WTC11 (cell line): ENCODE measurements around the gene ZNF521. TPM values are rescaled to one million over a fixed set of nuclear protein-coding genes. Genes with fewer than 3 reads are reported as not detected.

Experiments used
- ATAC-seq: fragments of 200-7000 bp; cut with Tn5 transposase; 2 replicates; pipeline ENCODE4 v1.10.0; 2021; ENCODE audit warnings: mild to moderate bottlenecking, moderate library complexity
- CTCF ChIA-PET: fragments of 300-600 bp; sonication (Branson Sonifier 250); formaldehyde crosslinking; loops from one replicate; lab custom pipeline; 2021; ENCODE audit warnings: antibody characterized with exemption; lab: Charles Lee
- POLR2A ChIA-PET: fragments of 350-600 bp; sonication (Branson Sonifier 250); formaldehyde crosslinking; loops from one replicate; lab custom pipeline; 2021; ENCODE audit warnings: antibody characterized with exemption; lab: Charles Lee
- DNase-seq: peaks from one replicate; pipeline ENCODE4 v3.0.0; 2021; ENCODE audit warnings: low spot score
- H3K27ac Mint-ChIP-seq: 2 replicates; pipeline ENCODE4 v1.8.0; 2021; ENCODE audit warnings: mixed read lengths
- H3K27me3 Mint-ChIP-seq: 2 replicates; pipeline ENCODE4 v1.8.0; 2021; ENCODE audit warnings: low read depth, mild to moderate bottlenecking, moderate library complexity, mixed read lengths
- H3K36me3 Mint-ChIP-seq: 2 replicates; pipeline ENCODE4 v1.8.0; 2021; ENCODE audit warnings: mixed read lengths
- H3K4me1 Mint-ChIP-seq: 2 replicates; pipeline ENCODE4 v1.8.0; 2022; ENCODE audit warnings: mixed read lengths
- H3K4me3 Mint-ChIP-seq: 2 replicates; pipeline ENCODE4 v1.8.0; 2021; ENCODE audit warnings: mild to moderate bottlenecking, moderate library complexity, mixed read lengths
- H3K9me3 Mint-ChIP-seq: 2 replicates; pipeline ENCODE4 v1.8.0; 2021; ENCODE audit warnings: mixed read lengths
- CREM ChIP-seq: sonication (generic); formaldehyde crosslinking; IDR thresholded peaks from 2 replicates; pipeline ENCODE4 v1.8.1; 2022; ENCODE audit warnings: mild to moderate bottlenecking, missing genetic modification reagents, moderate library complexity
- FOXJ3 ChIP-seq: sonication (generic); formaldehyde crosslinking; IDR thresholded peaks from 2 replicates; pipeline ENCODE4 v1.9.0; 2021; ENCODE audit warnings: missing genetic modification reagents, mild to moderate bottlenecking, borderline replicate concordance
- NFATC4 ChIP-seq: fragments of 250-450 bp; sonication (Bioruptor Pico); IDR thresholded peaks from 2 replicates; pipeline ENCODE4 v1.9.0; 2021; ENCODE audit warnings: mild to moderate bottlenecking
- OVOL2 ChIP-seq: fragments of 250-450 bp; sonication (Bioruptor Pico); IDR thresholded peaks from 2 replicates; pipeline ENCODE4 v1.9.0; 2021; ENCODE audit warnings: mild to moderate bottlenecking, borderline replicate concordance
- PRRX2 ChIP-seq: fragments of 250-450 bp; sonication (Bioruptor Pico); IDR thresholded peaks from 2 replicates; pipeline ENCODE4 v1.8.0; 2021; ENCODE audit warnings: mild to moderate bottlenecking
- TCF7 ChIP-seq: sonication (generic); formaldehyde crosslinking; IDR thresholded peaks from 2 replicates; pipeline ENCODE4 v1.8.0; 2022; ENCODE audit warnings: mild to moderate bottlenecking, low read depth, missing genetic modification reagents, moderate library complexity
- ZBTB21 ChIP-seq: sonication (generic); formaldehyde crosslinking; IDR thresholded peaks from 2 replicates; pipeline ENCODE4 v1.8.1; 2023; ENCODE audit warnings: mild to moderate bottlenecking, missing genetic modification reagents, borderline replicate concordance
- ZNF263 ChIP-seq: sonication (generic); formaldehyde crosslinking; IDR thresholded peaks from 2 replicates; pipeline ENCODE4 v1.8.1; 2022; ENCODE audit warnings: low read depth, mild to moderate bottlenecking, moderate library complexity, missing genetic modification reagents
- ZNF317 ChIP-seq: sonication (generic); formaldehyde crosslinking; IDR thresholded peaks from 2 replicates; pipeline ENCODE4 v1.8.1; 2023; ENCODE audit warnings: low read depth, mild to moderate bottlenecking, moderate library complexity, missing genetic modification reagents, borderline replicate concordance
- ZNF416 ChIP-seq: fragments of 250-450 bp; sonication (Bioruptor Pico); IDR thresholded peaks from 2 replicates; pipeline ENCODE4 v1.9.0; 2021; ENCODE audit warnings: mild to moderate bottlenecking, inconsistent platforms
- ZNF423 ChIP-seq: fragments of 250-450 bp; sonication (Bioruptor Pico); IDR thresholded peaks from 2 replicates; pipeline ENCODE4 v2.1.2; 2022; ENCODE audit warnings: mild to moderate bottlenecking, moderate library complexity
- total RNA-seq: library from RNA; stranded (reverse); gene quantifications from 3 replicates; pipeline ENCODE4 v1.2.3, GENCODE V29; 2021
- TF ChIP-seq, protein P1 (sequence below): sonication (generic); formaldehyde crosslinking; IDR thresholded peaks from 2 replicates; pipeline ENCODE4 v1.8.1; 2023; ENCODE audit warnings: mild to moderate bottlenecking, missing genetic modification reagents, moderate library complexity
- TF ChIP-seq, protein P2 (sequence below): sonication (generic); formaldehyde crosslinking; IDR thresholded peaks from 2 replicates; pipeline ENCODE4 v1.8.1; 2023; ENCODE audit warnings: mild to moderate bottlenecking, moderate library complexity, missing genetic modification reagents
- TF ChIP-seq, protein P3 (sequence below): sonication (generic); formaldehyde crosslinking; IDR thresholded peaks from 2 replicates; pipeline ENCODE4 v1.8.0; 2022; ENCODE audit warnings: mild to moderate bottlenecking, missing genetic modification reagents
- TF ChIP-seq, protein P4 (sequence below): sonication (generic); formaldehyde crosslinking; IDR thresholded peaks from 2 replicates; pipeline ENCODE4 v1.8.1; 2023; ENCODE audit warnings: mild to moderate bottlenecking, missing genetic modification reagents, borderline replicate concordance
- TF ChIP-seq, protein P5 (sequence below): fragments of 250-450 bp; sonication (Bioruptor Pico); IDR thresholded peaks from 2 replicates; pipeline ENCODE4 v1.9.0; 2021; ENCODE audit warnings: mild to moderate bottlenecking
- TF ChIP-seq, protein P6 (sequence below): fragments of 250-450 bp; sonication (Bioruptor Pico); IDR thresholded peaks from 2 replicates; pipeline ENCODE4 v2.1.2; 2022; ENCODE audit warnings: mild to moderate bottlenecking, moderate library complexity
- TF ChIP-seq, protein P7 (sequence below): fragments of 250-450 bp; sonication (Bioruptor Pico); IDR thresholded peaks from 2 replicates; pipeline ENCODE4 v1.9.0; 2021; ENCODE audit warnings: moderate library complexity, mild to moderate bottlenecking, inconsistent platforms, borderline replicate concordance
- TF ChIP-seq, protein P8 (sequence below): sonication (generic); formaldehyde crosslinking; IDR thresholded peaks from 2 replicates; pipeline ENCODE4 v1.8.0; 2023; ENCODE audit warnings: missing genetic modification reagents, mild to moderate bottlenecking, borderline replicate concordance
- TF ChIP-seq, protein P9 (sequence below): fragments of 250-450 bp; sonication (Bioruptor Pico); IDR thresholded peaks from 2 replicates; pipeline ENCODE4 v1.9.0; 2021; ENCODE audit warnings: mild to moderate bottlenecking

ZNF521 gene
- total RNA-seq, 1 experiment from 2014 or later, result 15.3 TPM

DNA sequence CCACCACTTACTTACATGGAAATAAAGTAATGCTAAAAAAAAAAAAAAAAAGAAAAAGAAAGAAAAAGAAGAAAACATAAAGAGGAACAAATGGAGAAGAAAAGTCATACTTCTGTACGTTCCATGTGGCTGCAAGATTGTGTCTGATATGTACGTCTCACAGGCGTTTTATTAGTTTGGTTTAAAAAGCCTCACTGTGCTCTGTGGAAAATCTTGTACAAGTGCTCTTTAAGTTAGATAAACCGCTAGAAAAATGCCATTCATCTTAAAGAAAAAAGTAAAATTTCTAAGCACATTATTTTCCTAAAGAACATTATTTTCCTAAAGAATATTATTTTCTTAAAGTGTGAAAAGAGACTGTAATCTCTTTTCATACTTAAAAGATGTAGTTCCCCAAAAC, 165.1 kb downstream of the ZNF521 start:
- Mint-ChIP-seq H3K9me3 (no peaks in the 10 kb centered on the region), H3K4me1 (peaks cover 6% of the 10 kb centered on the region), H3K27ac (no peak overlapping the region)
- ChIA-PET CTCF (no interaction called here), POLR2A (no interaction called here)
- no peak for ATAC-seq
- TF ChIP-seq, protein P1, sequence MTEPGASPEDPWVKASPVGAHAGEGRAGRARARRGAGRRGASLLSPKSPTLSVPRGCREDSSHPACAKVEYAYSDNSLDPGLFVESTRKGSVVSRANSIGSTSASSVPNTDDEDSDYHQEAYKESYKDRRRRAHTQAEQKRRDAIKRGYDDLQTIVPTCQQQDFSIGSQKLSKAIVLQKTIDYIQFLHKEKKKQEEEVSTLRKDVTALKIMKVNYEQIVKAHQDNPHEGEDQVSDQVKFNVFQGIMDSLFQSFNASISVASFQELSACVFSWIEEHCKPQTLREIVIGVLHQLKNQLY, result no peak
- TF ChIP-seq ZNF317 (no peak), ZNF423 (no peak), TCF7 (CRISPR knock-in tag) (no peak), OVOL2 (CRISPR knock-in tag) (no peak), NFATC4 (CRISPR knock-in tag) (no peak), ZBTB21 (no peak), CREM (CRISPR knock-in tag) (no peak)
- TF ChIP-seq, protein P2, sequence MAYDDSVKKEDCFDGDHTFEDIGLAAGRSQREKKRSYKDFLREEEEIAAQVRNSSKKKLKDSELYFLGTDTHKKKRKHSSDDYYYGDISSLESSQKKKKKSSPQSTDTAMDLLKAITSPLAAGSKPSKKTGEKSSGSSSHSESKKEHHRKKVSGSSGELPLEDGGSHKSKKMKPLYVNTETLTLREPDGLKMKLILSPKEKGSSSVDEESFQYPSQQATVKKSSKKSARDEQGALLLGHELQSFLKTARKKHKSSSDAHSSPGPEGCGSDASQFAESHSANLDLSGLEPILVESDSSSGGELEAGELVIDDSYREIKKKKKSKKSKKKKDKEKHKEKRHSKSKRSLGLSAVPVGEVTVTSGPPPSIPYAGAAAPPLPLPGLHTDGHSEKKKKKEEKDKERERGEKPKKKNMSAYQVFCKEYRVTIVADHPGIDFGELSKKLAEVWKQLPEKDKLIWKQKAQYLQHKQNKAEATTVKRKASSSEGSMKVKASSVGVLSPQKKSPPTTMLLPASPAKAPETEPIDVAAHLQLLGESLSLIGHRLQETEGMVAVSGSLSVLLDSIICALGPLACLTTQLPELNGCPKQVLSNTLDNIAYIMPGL, result no peak
- TF ChIP-seq, protein P3, sequence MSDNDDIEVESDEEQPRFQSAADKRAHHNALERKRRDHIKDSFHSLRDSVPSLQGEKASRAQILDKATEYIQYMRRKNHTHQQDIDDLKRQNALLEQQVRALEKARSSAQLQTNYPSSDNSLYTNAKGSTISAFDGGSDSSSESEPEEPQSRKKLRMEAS (CRISPR knock-in tag), result no peak
- TF ChIP-seq, protein P4, sequence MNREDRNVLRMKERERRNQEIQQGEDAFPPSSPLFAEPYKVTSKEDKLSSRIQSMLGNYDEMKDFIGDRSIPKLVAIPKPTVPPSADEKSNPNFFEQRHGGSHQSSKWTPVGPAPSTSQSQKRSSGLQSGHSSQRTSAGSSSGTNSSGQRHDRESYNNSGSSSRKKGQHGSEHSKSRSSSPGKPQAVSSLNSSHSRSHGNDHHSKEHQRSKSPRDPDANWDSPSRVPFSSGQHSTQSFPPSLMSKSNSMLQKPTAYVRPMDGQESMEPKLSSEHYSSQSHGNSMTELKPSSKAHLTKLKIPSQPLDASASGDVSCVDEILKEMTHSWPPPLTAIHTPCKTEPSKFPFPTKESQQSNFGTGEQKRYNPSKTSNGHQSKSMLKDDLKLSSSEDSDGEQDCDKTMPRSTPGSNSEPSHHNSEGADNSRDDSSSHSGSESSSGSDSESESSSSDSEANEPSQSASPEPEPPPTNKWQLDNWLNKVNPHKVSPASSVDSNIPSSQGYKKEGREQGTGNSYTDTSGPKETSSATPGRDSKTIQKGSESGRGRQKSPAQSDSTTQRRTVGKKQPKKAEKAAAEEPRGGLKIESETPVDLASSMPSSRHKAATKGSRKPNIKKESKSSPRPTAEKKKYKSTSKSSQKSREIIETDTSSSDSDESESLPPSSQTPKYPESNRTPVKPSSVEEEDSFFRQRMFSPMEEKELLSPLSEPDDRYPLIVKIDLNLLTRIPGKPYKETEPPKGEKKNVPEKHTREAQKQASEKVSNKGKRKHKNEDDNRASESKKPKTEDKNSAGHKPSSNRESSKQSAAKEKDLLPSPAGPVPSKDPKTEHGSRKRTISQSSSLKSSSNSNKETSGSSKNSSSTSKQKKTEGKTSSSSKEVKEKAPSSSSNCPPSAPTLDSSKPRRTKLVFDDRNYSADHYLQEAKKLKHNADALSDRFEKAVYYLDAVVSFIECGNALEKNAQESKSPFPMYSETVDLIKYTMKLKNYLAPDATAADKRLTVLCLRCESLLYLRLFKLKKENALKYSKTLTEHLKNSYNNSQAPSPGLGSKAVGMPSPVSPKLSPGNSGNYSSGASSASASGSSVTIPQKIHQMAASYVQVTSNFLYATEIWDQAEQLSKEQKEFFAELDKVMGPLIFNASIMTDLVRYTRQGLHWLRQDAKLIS, result no peak
- TF ChIP-seq, all 79 proteins: peak for 0
- Mint-ChIP-seq H3K36me3 (no peaks in the 10 kb centered on the region), H3K4me3 (no peak overlapping the region), H3K27me3 (no peaks in the 10 kb centered on the region)
- DNase-seq, result no peak

DNA sequence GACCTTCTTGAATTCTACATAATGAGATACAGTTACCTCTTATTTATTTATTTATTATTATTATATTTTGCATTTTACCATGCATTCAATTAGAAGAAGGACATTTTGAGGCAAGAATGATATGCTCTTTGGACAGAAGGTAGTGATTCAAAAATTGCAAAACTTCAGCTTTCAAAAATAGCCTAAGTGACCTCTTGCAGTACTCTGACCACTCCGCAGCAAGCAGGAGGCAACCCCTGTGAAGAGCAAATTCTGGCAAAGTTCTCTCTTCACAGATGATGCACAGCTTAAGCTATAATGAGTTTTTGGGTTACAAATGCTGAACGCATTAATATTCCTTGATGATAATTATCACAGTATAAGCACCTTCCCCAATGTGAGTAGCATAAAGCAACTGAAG, 170.0 kb downstream of the ZNF521 start:
- ChIA-PET CTCF (no interaction called here), POLR2A (no interaction called here)
- no peak overlapping the region for H3K4me3 Mint-ChIP-seq
- H3K36me3 Mint-ChIP-seq, result no peaks in the 10 kb centered on the region
- H3K4me1 Mint-ChIP-seq, result peaks cover 4% of the 10 kb centered on the region
- ATAC-seq (no peak), DNase-seq (no peak)
- no peak overlapping the region for H3K27ac Mint-ChIP-seq
- no peaks in the 10 kb centered on the region for H3K27me3 Mint-ChIP-seq
- no peaks in the 10 kb centered on the region for H3K9me3 Mint-ChIP-seq
- TF ChIP-seq, protein P5, sequence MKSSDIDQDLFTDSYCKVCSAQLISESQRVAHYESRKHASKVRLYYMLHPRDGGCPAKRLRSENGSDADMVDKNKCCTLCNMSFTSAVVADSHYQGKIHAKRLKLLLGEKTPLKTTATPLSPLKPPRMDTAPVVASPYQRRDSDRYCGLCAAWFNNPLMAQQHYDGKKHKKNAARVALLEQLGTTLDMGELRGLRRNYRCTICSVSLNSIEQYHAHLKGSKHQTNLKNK (CRISPR knock-in tag), result no peak
- TF ChIP-seq, protein P6, sequence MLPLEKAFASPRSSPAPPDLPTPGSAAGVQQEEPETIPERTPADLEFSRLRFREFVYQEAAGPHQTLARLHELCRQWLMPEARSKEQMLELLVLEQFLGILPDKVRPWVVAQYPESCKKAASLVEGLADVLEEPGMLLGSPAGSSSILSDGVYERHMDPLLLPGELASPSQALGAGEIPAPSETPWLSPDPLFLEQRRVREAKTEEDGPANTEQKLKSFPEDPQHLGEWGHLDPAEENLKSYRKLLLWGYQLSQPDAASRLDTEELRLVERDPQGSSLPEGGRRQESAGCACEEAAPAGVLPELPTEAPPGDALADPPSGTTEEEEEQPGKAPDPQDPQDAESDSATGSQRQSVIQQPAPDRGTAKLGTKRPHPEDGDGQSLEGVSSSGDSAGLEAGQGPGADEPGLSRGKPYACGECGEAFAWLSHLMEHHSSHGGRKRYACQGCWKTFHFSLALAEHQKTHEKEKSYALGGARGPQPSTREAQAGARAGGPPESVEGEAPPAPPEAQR (CRISPR knock-in tag), result no peak
- TF ChIP-seq, protein P7, sequence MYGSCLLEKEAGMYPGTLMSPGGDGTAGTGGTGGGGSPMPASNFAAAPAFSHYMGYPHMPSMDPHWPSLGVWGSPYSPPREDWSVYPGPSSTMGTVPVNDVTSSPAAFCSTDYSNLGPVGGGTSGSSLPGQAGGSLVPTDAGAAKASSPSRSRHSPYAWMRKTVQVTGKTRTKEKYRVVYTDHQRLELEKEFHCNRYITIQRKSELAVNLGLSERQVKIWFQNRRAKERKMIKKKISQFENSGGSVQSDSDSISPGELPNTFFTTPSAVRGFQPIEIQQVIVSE (CRISPR knock-in tag), result no peak
- TF ChIP-seq FOXJ3 (CRISPR knock-in tag), result no peak
- TF ChIP-seq, protein P8, sequence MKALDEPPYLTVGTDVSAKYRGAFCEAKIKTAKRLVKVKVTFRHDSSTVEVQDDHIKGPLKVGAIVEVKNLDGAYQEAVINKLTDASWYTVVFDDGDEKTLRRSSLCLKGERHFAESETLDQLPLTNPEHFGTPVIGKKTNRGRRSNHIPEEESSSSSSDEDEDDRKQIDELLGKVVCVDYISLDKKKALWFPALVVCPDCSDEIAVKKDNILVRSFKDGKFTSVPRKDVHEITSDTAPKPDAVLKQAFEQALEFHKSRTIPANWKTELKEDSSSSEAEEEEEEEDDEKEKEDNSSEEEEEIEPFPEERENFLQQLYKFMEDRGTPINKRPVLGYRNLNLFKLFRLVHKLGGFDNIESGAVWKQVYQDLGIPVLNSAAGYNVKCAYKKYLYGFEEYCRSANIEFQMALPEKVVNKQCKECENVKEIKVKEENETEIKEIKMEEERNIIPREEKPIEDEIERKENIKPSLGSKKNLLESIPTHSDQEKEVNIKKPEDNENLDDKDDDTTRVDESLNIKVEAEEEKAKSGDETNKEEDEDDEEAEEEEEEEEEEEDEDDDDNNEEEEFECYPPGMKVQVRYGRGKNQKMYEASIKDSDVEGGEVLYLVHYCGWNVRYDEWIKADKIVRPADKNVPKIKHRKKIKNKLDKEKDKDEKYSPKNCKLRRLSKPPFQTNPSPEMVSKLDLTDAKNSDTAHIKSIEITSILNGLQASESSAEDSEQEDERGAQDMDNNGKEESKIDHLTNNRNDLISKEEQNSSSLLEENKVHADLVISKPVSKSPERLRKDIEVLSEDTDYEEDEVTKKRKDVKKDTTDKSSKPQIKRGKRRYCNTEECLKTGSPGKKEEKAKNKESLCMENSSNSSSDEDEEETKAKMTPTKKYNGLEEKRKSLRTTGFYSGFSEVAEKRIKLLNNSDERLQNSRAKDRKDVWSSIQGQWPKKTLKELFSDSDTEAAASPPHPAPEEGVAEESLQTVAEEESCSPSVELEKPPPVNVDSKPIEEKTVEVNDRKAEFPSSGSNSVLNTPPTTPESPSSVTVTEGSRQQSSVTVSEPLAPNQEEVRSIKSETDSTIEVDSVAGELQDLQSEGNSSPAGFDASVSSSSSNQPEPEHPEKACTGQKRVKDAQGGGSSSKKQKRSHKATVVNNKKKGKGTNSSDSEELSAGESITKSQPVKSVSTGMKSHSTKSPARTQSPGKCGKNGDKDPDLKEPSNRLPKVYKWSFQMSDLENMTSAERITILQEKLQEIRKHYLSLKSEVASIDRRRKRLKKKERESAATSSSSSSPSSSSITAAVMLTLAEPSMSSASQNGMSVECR (CRISPR knock-in tag), result no peak
- TF ChIP-seq ZNF416 (CRISPR knock-in tag), result no peak
- TF ChIP-seq, protein P9, sequence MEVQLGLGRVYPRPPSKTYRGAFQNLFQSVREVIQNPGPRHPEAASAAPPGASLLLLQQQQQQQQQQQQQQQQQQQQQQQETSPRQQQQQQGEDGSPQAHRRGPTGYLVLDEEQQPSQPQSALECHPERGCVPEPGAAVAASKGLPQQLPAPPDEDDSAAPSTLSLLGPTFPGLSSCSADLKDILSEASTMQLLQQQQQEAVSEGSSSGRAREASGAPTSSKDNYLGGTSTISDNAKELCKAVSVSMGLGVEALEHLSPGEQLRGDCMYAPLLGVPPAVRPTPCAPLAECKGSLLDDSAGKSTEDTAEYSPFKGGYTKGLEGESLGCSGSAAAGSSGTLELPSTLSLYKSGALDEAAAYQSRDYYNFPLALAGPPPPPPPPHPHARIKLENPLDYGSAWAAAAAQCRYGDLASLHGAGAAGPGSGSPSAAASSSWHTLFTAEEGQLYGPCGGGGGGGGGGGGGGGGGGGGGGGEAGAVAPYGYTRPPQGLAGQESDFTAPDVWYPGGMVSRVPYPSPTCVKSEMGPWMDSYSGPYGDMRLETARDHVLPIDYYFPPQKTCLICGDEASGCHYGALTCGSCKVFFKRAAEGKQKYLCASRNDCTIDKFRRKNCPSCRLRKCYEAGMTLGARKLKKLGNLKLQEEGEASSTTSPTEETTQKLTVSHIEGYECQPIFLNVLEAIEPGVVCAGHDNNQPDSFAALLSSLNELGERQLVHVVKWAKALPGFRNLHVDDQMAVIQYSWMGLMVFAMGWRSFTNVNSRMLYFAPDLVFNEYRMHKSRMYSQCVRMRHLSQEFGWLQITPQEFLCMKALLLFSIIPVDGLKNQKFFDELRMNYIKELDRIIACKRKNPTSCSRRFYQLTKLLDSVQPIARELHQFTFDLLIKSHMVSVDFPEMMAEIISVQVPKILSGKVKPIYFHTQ (CRISPR knock-in tag), result no peak
- no peak for TF ChIP-seq ZNF263 (CRISPR knock-in tag)
- TF ChIP-seq PRRX2 (CRISPR knock-in tag), result no peak
